GM23248 (cell line): ENCODE results near the gene ZNF772. TPM values are rescaled to one million over a fixed set of nuclear protein-coding genes. Genes with fewer than 3 reads are reported as not detected.

Source experiments
- DNase-seq: peaks from one replicate; pipeline ENCODE4 v3.0.0-alpha.2; 2015
- H2AFZ ChIP-seq: fragments of 200-600 bp; sonication (generic); 2 replicates; pipeline ENCODE4 v1.6.1; 2016; ENCODE audit warnings: antibody characterized with exemption
- H3F3A ChIP-seq: fragments of 200-600 bp; sonication (generic); 2 replicates; pipeline ENCODE4 v1.6.1; 2016; ENCODE audit warnings: mild to moderate bottlenecking, antibody characterized with exemption, mixed run types; ENCODE audit not compliant: insufficient read depth
- H3K27ac ChIP-seq: fragments of 200-600 bp; sonication (generic); 2 replicates; pipeline ENCODE4 v1.5.1; 2016; ENCODE audit warnings: mild to moderate bottlenecking
- H3K27me3 ChIP-seq: fragments of 200-600 bp; sonication (generic); replicated peaks from 2 replicates; pipeline ENCODE4 v1.6.1; 2016; ENCODE audit warnings: mild to moderate bottlenecking; ENCODE audit not compliant: insufficient read depth
- H3K36me3 ChIP-seq: fragments of 200-600 bp; sonication (generic); 2 replicates; pipeline ENCODE4 v1.6.1; 2016; ENCODE audit warnings: low read depth, mild to moderate bottlenecking
- H3K4me1 ChIP-seq: fragments of 200-600 bp; sonication (generic); 2 replicates; pipeline ENCODE4 v1.6.1; 2016; ENCODE audit warnings: mild to moderate bottlenecking; ENCODE audit not compliant: insufficient read depth
- H3K4me2 ChIP-seq: fragments of 200-600 bp; sonication (generic); one replicate; pipeline ENCODE4 v1.6.1; 2016; ENCODE audit warnings: mild to moderate bottlenecking; ENCODE audit not compliant: unreplicated experiment
- H3K4me3 ChIP-seq: fragments of 200-600 bp; sonication (generic); 2 replicates; pipeline ENCODE4 v1.5.1; 2016; ENCODE audit warnings: mild to moderate bottlenecking
- H3K79me2 ChIP-seq: fragments of 200-600 bp; sonication (generic); 2 replicates; pipeline ENCODE4 v1.6.1; 2016; ENCODE audit warnings: mild to moderate bottlenecking; ENCODE audit not compliant: insufficient read depth
- H3K9ac ChIP-seq: fragments of 200-600 bp; sonication (generic); 2 replicates; pipeline ENCODE4 v1.6.1; 2016; ENCODE audit warnings: mild to moderate bottlenecking
- H3K9me2 ChIP-seq: fragments of 200-600 bp; sonication (generic); 2 replicates; pipeline ENCODE4 v1.6.1; 2016; ENCODE audit warnings: mixed run types, mild to moderate bottlenecking, moderate library complexity; ENCODE audit not compliant: insufficient read depth
- H3K9me3 ChIP-seq: fragments of 200-600 bp; sonication (generic); one replicate; pipeline ENCODE4 v1.6.1; 2017; ENCODE audit warnings: low read depth
- H4K20me1 ChIP-seq: fragments of 200-600 bp; sonication (generic); 2 replicates; pipeline ENCODE4 v1.6.0; 2016; ENCODE audit not compliant: insufficient read depth
- EZH2 ChIP-seq: fragments of 200-600 bp; sonication (generic); IDR thresholded peaks from 2 replicates; pipeline ENCODE4 v1.6.1; 2018; ENCODE audit warnings: antibody characterized with exemption, mild to moderate bottlenecking; ENCODE audit not compliant: insufficient read depth, poor library complexity, severe bottlenecking
- EZH2phosphoT487 ChIP-seq: fragments of 200-600 bp; sonication (generic); IDR thresholded peaks from 2 replicates; pipeline ENCODE4 v1.6.1; 2018; ENCODE audit warnings: antibody characterized with exemption, moderate library complexity, mild to moderate bottlenecking, low read depth; ENCODE audit not compliant: insufficient read depth
- WGBS, 2 experiments: methylation state at CpG; one replicate each; pipeline ENCODE4 v1.1.6; 2015 to 2017; ENCODE audit warnings: low lambda C conversion rate in 2 of 2, low coverage in 1 of 2; ENCODE audit errors: missing lambda C conversion rate in 2 of 2; 5-methylcytosine and 5-hydroxymethylcytosine counted together
- in situ Hi-C: fragments of 300-500 bp; cut with MboI; formaldehyde crosslinking; loops from 2 replicates; pipeline ENCODE4 v1.15.0; 2020
- polyA plus RNA-seq: library from polyadenylated mRNA; unstranded; fragments of >200 nt; fragmentation: Nextera tagmentation; extraction: Ambion mirVana; gene quantifications from 2 replicates; pipeline ENCODE4 v1.2.1, GENCODE V29; 2016
- total RNA-seq: library from RNA; depleted of rRNA; stranded (reverse); fragments of >200 nt; shearing (Covaris generic); gene quantifications from 2 replicates; pipeline ENCODE4 v1.2.3, GENCODE V29; 2014

Gene ZNF772
- total and polyA plus RNA-seq, 2 experiments from 2014 or later: 5.8 to 13.6 TPM

GRCh38 chr19:57473646-57474045 lies 3.7 kb downstream of the ZNF772 start:
- 88 to 93% methylated on average over 4 of the region's 4 CpGs for WGBS, 2 experiments
- H4K20me1 ChIP-seq: no peaks in the 10 kb centered on the region
- peaks cover 87% of the 10 kb centered on the region for H3K79me2 ChIP-seq
- no peak overlapping the region for H3K4me3 ChIP-seq
- H3K27ac ChIP-seq: no peak overlapping the region
- peaks cover 6% of the 10 kb centered on the region for H3K9me3 ChIP-seq
- in situ Hi-C loops: no loop called here
- H3K36me3 ChIP-seq: peaks cover 50% of the 10 kb centered on the region
- no peaks in the 10 kb centered on the region for H3K9me2 ChIP-seq
- no peaks in the 10 kb centered on the region for H3K27me3 ChIP-seq
- peak; percentile 17 for DNase-seq
- TF ChIP-seq EZH2: no peak
- TF ChIP-seq EZH2phosphoT487: no peak
- H3K4me1 ChIP-seq: peaks cover 8% of the 10 kb centered on the region; the same call in 1 of the 2 replicates
- H3K9ac ChIP-seq: no peak overlapping the region
- peaks cover 9% of the 10 kb centered on the region; the same call in 1 of the 2 replicates for H3F3A ChIP-seq
- H2AFZ ChIP-seq: no peak overlapping the region
- no peak overlapping the region for H3K4me2 ChIP-seq

- no peaks in the 10 kb centered on the region for H3K4me1 ChIP-seq
- TF ChIP-seq EZH2phosphoT487 (no peak), EZH2 (no peak)
- in situ Hi-C loops: no loop called here
- no peak overlapping the region for H3K4me3 ChIP-seq
- DNase-seq: no peak
- no peaks in the 10 kb centered on the region for H3F3A ChIP-seq
- peaks cover 16% of the 10 kb centered on the region for H3K36me3 ChIP-seq
- no peak overlapping the region for H3K9ac ChIP-seq
- H4K20me1 ChIP-seq: no peaks in the 10 kb centered on the region
- H3K79me2 ChIP-seq: peaks cover 42% of the 10 kb centered on the region
- no peak overlapping the region for H3K4me2 ChIP-seq
- H3K27ac ChIP-seq: no peak overlapping the region
- H3K27me3 ChIP-seq: no peaks in the 10 kb centered on the region
- 71 to 84% methylated on average over 5 of the region's 5 CpGs for WGBS, 2 experiments
- H3K9me3 ChIP-seq: peaks cover 2% of the 10 kb centered on the region
- H3K9me2 ChIP-seq: no peaks in the 10 kb centered on the region
- no peak overlapping the region for H2AFZ ChIP-seq
These were observed 10.9 kb downstream of the ZNF772 start for GRCh38 chr19:57466489-57466888.

- 56 to 60% methylated on average over 5 of the region's 5 CpGs for WGBS, 2 experiments
- peak; percentile 65 for DNase-seq
- in situ Hi-C loops: no loop called here
These were observed 11.5 kb downstream of the ZNF772 start for GRCh38 chr19:57465680-57466381.

GRCh38 chr19:57452307-57452706 lies 25.1 kb downstream of the ZNF772 start:
- Histone ChIP-seq H3K4me3 (no peak overlapping the region), H3K9ac (no peak overlapping the region), H3F3A (no peaks in the 10 kb centered on the region), H3K4me2 (no peak overlapping the region), H3K36me3 (peaks cover 5% of the 10 kb centered on the region; the same call in 1 of the 2 replicates), H3K4me1 (no peaks in the 10 kb centered on the region), H4K20me1 (no peaks in the 10 kb centered on the region), H3K27ac (no peak overlapping the region), H3K27me3 (no peaks in the 10 kb centered on the region), H2AFZ (no peak overlapping the region), H3K9me2 (no peaks in the 10 kb centered on the region), H3K79me2 (no peaks in the 10 kb centered on the region), H3K9me3 (no peaks in the 10 kb centered on the region)
- 90 to 96% methylated on average over 3 of the region's 3 CpGs for WGBS, 2 experiments
- no peak for DNase-seq
- in situ Hi-C loops: no loop called here
- TF ChIP-seq EZH2phosphoT487 (no peak), EZH2 (no peak)

More at GRCh38 chr19:57465680-57466381, 11.5 kb downstream of the ZNF772 start:
- no peaks in the 10 kb centered on the region for H3F3A ChIP-seq
- H3K27me3 ChIP-seq: no peaks in the 10 kb centered on the region
- H3K4me3 ChIP-seq: no peak overlapping the region
- H2AFZ ChIP-seq: no peak overlapping the region
- H4K20me1 ChIP-seq: no peaks in the 10 kb centered on the region
- peaks cover 11% of the 10 kb centered on the region; the same call in 1 of the 2 replicates for H3K36me3 ChIP-seq
- H3K9me3 ChIP-seq: no peaks in the 10 kb centered on the region
- no peak for TF ChIP-seq EZH2
- TF ChIP-seq EZH2phosphoT487: no peak
- H3K9me2 ChIP-seq: no peaks in the 10 kb centered on the region
- H3K27ac ChIP-seq: no peak overlapping the region
- no peak overlapping the region for H3K4me2 ChIP-seq
- H3K79me2 ChIP-seq: peaks cover 36% of the 10 kb centered on the region
- no peaks in the 10 kb centered on the region for H3K4me1 ChIP-seq
- no peak overlapping the region for H3K9ac ChIP-seq
